Endothelial cell of umbilical vein (primary cell): ENCODE measurements around the gene DCLK3. TPM values are rescaled to one million over a fixed set of nuclear protein-coding genes. Genes with fewer than 3 reads are reported as not detected.

ENCODE experiments used
- BruUV-seq: library from RNA; stranded (reverse); fragments of 400-500 nt; replicated peaks from 2 replicates; lab custom pipeline; 2021; lab: Mats Ljungman, UMichigan
- CTCF ChIA-PET: fragments of 300-600, 350-600 bp; sonication (Branson Sonifier 250); formaldehyde crosslinking; loops from one replicate; lab custom pipeline; 2021; ENCODE audit warnings: antibody characterized with exemption, inconsistent platforms; lab: Charles Lee
- POLR2A ChIA-PET: fragments of 300-600, 350-600 bp; sonication (Branson Sonifier 250); formaldehyde crosslinking; loops from one replicate; lab custom pipeline; 2021; ENCODE audit warnings: antibody characterized with exemption, inconsistent platforms; lab: Charles Lee
- DNase-seq: peaks from one replicate; pipeline ENCODE4 v3.0.0-alpha.2; 2011; ENCODE audit warnings: low read depth, low spot score
- FAIRE-seq: peaks from 2 replicates; lab custom pipeline; 2011; peaks lifted over from hg19 to GRCh38; lab: Jason Lieb, UNC
- H2AFZ ChIP-seq: 2 replicates; pipeline ENCODE4 v1.6.0; 2012; ENCODE audit warnings: low read depth, low read length, control low read depth, inconsistent platforms
- H3K27ac ChIP-seq: 2 replicates; pipeline ENCODE4 v1.5.1; 2011; ENCODE audit warnings: low read depth, mild to moderate bottlenecking, control low read depth, low read length, moderate library complexity; ENCODE audit not compliant: insufficient read depth
- H3K27me3 ChIP-seq, 2 experiments: 2 replicates each; pipeline versions ENCODE4 v1.6.0 to v1.6.1; 2011; ENCODE audit warnings: low read length in 2 of 2, mixed read lengths in 1 of 2; ENCODE audit not compliant: control insufficient read depth in 2 of 2, insufficient read depth in 2 of 2
- H3K36me3 ChIP-seq, 2 experiments: 2 replicates in 1 of 2; 3 replicates in 1 of 2; pipeline ENCODE4 v1.5.1; 2011; ENCODE audit warnings: low read length in 2 of 2, mild to moderate bottlenecking in 1 of 2, moderate library complexity in 1 of 2; ENCODE audit not compliant: control insufficient read depth in 2 of 2, insufficient read depth in 2 of 2; ENCODE audit errors: extremely low read depth in 1 of 2
- H3K4me1 ChIP-seq: 3 replicates; pipeline ENCODE4 v1.5.1; 2011; ENCODE audit warnings: mild to moderate bottlenecking, low read length; ENCODE audit not compliant: control insufficient read depth, insufficient read depth; ENCODE audit errors: extremely low read depth
- H3K4me2 ChIP-seq: 2 replicates; pipeline ENCODE4 v1.6.1; 2011; ENCODE audit warnings: low read length, control low read depth, mixed read lengths; ENCODE audit not compliant: insufficient read depth
- H3K4me3 ChIP-seq, 3 experiments: fragments of 200-600 bp in 1 of 3; sonication (generic), shearing (Covaris generic) in 1 of 3; replicated peaks in 1 of 3; 2 replicates each; pipeline ENCODE4 v1.5.1; 2011 to 2016; ENCODE audit warnings: control low read depth in 3 of 3, low read length in 3 of 3, mild to moderate bottlenecking in 2 of 3, inconsistent platforms in 1 of 3, low read depth in 1 of 3, moderate library complexity in 1 of 3; ENCODE audit not compliant: insufficient read depth in 1 of 3
- H3K79me2 ChIP-seq: 2 replicates; pipeline ENCODE4 v1.6.0; 2012; ENCODE audit warnings: low read length, inconsistent platforms; ENCODE audit not compliant: control insufficient read depth, insufficient read depth
- H3K9ac ChIP-seq: replicated peaks from 2 replicates; pipeline ENCODE3; 2011; ENCODE audit warnings: low read length, control low read depth; ENCODE audit not compliant: insufficient read depth; ENCODE audit errors: extremely low read depth
- H3K9me1 ChIP-seq: replicated peaks from 3 replicates; pipeline ENCODE4 v1.6.0; 2011; ENCODE audit warnings: mild to moderate bottlenecking, low read length; ENCODE audit not compliant: control insufficient read depth, insufficient read depth; ENCODE audit errors: extremely low read depth
- H3K9me3 ChIP-seq: replicated peaks from 2 replicates; pipeline ENCODE4 v1.5.1; 2012; ENCODE audit warnings: low read length, inconsistent platforms; ENCODE audit not compliant: control insufficient read depth, insufficient read depth
- H4K20me1 ChIP-seq: replicated peaks from 2 replicates; pipeline ENCODE3; 2011; ENCODE audit warnings: mild to moderate bottlenecking, low read length; ENCODE audit not compliant: control insufficient read depth, insufficient read depth; ENCODE audit errors: extremely low read depth
- CTCF ChIP-seq, 2 donors: IDR thresholded peaks; 1 replicate in 1 of 2; 2 replicates in 1 of 2; pipeline ENCODE4 v1.5.1; 2011; ENCODE audit warnings: low read length in 2 of 2, mild to moderate bottlenecking in 2 of 2, moderate library complexity in 2 of 2, control low read depth in 1 of 2, inconsistent platforms in 1 of 2, low read depth in 1 of 2; ENCODE audit not compliant: insufficient read depth in 1 of 2; ENCODE audit errors: extremely low read depth in 1 of 2
- EZH2 ChIP-seq: IDR thresholded peaks from 2 replicates; pipeline ENCODE4 v1.6.1; 2012; ENCODE audit warnings: borderline replicate concordance, low read depth, mild to moderate bottlenecking, moderate library complexity, low read length, inconsistent platforms; ENCODE audit not compliant: severe bottlenecking
- FOS ChIP-seq: IDR thresholded peaks from 2 replicates; pipeline ENCODE4 v1.6.1; 2011; ENCODE audit warnings: mild to moderate bottlenecking, low read length, moderate library complexity, borderline replicate concordance; ENCODE audit not compliant: insufficient read depth
- GATA2 ChIP-seq: IDR thresholded peaks from 2 replicates; pipeline ENCODE4 v1.7.0; 2011; ENCODE audit warnings: low read depth, mild to moderate bottlenecking, moderate library complexity, mixed read lengths, low read length; ENCODE audit not compliant: insufficient read length, insufficient read depth
- JUN ChIP-seq: IDR thresholded peaks from 2 replicates; pipeline ENCODE4 v1.6.1; 2011; ENCODE audit warnings: borderline replicate concordance, low read depth; ENCODE audit not compliant: insufficient read length, insufficient read depth
- MAX ChIP-seq: IDR thresholded peaks from 2 replicates; pipeline ENCODE4 v1.6.1; 2011; ENCODE audit not compliant: insufficient read depth, insufficient read length
- MYC ChIP-seq: IDR thresholded peaks from one replicate; pipeline ENCODE4 v1.6.1; 2011; ENCODE audit warnings: mild to moderate bottlenecking, low read depth, low read length
- POLR2A ChIP-seq: IDR thresholded peaks from 2 replicates; pipeline ENCODE4 v1.6.1; 2012; ENCODE audit warnings: low read depth, mild to moderate bottlenecking, control low read depth, low read length
- POLR2AphosphoS5 ChIP-seq: IDR thresholded peaks from 2 replicates; pipeline ENCODE4 v1.6.1; 2012; ENCODE audit warnings: low read depth, mild to moderate bottlenecking, control low read depth, low read length, moderate library complexity; ENCODE audit not compliant: insufficient read depth
- dilution Hi-C: fragments of 300-500 bp; cut with MboI; formaldehyde crosslinking; loops from one replicate; pipeline ENCODE4 v1.15.0; 2019; ENCODE audit warnings: low sequenced_read_pairs; ENCODE audit not compliant: extremely low pct_ligation_motif_present
- intact Hi-C: fragments of 100-400 bp; cut with micrococcal nuclease; formaldehyde crosslinking; loops from one replicate; pipeline ENCODE4 v1.10.0; 2022
- polyA plus RNA-seq, 4 experiments: library from polyadenylated mRNA; depleted of rRNA in 3 of 4; stranded (reverse) in 3 of 4; unstranded in 1 of 4; fragments of >200 nt; gene quantifications; 2 replicates each; pipeline versions ENCODE4 v1.2.1 to v1.2.3, GENCODE V29; 2011 to 2012; ENCODE audit warnings: missing spikeins in 1 of 4
- total RNA-seq: library from RNA; stranded (reverse); gene quantifications from 2 replicates; pipeline ENCODE4 v1.2.3, GENCODE V29; 2021

The DCLK3 gene
- total and polyA plus RNA-seq, 2 donors (not counting 3 experiments of a cell fraction or from before 2014, with no cell fraction given), result not detected

GRCh38 chr3:36741285-36741684, 23.1 kb downstream of the DCLK3 start:
- Histone ChIP-seq H4K20me1 (no peaks in the 10 kb centered on the region), H3K27ac (no peak overlapping the region), H3K4me1 (no peaks in the 10 kb centered on the region), H3K36me3 (no peaks in the 10 kb centered on the region), H3K9me1 (no peaks in the 10 kb centered on the region), H3K79me2 (no peaks in the 10 kb centered on the region), H2AFZ (no peak overlapping the region), H3K4me2 (no peak overlapping the region), H3K4me3 (no peak overlapping the region), H3K9me3 (no peaks in the 10 kb centered on the region), H3K9ac (no peak overlapping the region), H3K27me3 (peaks cover 0 to 2% of the 10 kb centered on the region in 2 experiments)
- POLR2A ChIA-PET, result no interaction called here
- TF ChIP-seq FOS, result no peak
- TF ChIP-seq GATA2, result no peak
- TF ChIP-seq JUN, result no peak
- no peak for TF ChIP-seq CTCF (IDR thresholded peaks at IDR 0.05; ENCODE audit: extremely low read depth in 1 of 2, insufficient read depth in 1 of 2, low read depth in 1 of 2, low read length in 2 of 2)
- no peak for TF ChIP-seq MYC
- TF ChIP-seq EZH2, result no peak
- no peak for TF ChIP-seq MAX
- no peak for TF ChIP-seq POLR2AphosphoS5
- TF ChIP-seq POLR2A, result no peak
- FAIRE-seq (no peak), DNase-seq (no peak)
- intact Hi-C loops, result no loop called here
- CTCF ChIA-PET, result interaction anchor here (1.6 kb wide), 1 partner anchor 217 kb away, joined by 8 read pairs; no protein-coding TSS in a partner anchor
- no TSS peak for BruUV-seq
- dilution Hi-C loops, result no loop called here
